ENCODE data around the gene RUNX1.
"Not testable (repeated sequence)": the region's sequence is repeated elsewhere in the genome, so short reads cannot be mapped to it uniquely, and the experiment has no call there.

Gene RUNX1

GRCh38 chr21:34994766-34995631 lies 54.1 kb downstream of the RUNX1 start:
- no peak for TF ChIP-seq ZFX (IDR thresholded peaks at IDR 0.05)
- no peak for TF ChIP-seq CTCF (conservative IDR thresholded peaks at IDR 0.05)
- no peak overlapping the region for H3K27ac ChIP-seq

- not testable (repeated sequence) for H3K27ac ChIP-seq
These were observed 55.6 kb downstream of the RUNX1 start for GRCh38 chr21:34993521-34993921.

- H3K27ac ChIP-seq, result no peak overlapping the region
- no peak for TF ChIP-seq ZFX (IDR thresholded peaks at IDR 0.05)
- TF ChIP-seq CTCF (conservative IDR thresholded peaks at IDR 0.05), result no peak
These were observed 56.2 kb downstream of the RUNX1 start for GRCh38 chr21:34992736-34993398.

- TF ChIP-seq CTCF (conservative IDR thresholded peaks at IDR 0.05), result no peak
- no peak for TF ChIP-seq ZFX (IDR thresholded peaks at IDR 0.05)
- no peak overlapping the region for H3K27ac ChIP-seq
These were observed 56.9 kb downstream of the RUNX1 start for GRCh38 chr21:34992180-34992579.

GRCh38 chr21:34991366-34991957 lies 57.6 kb downstream of the RUNX1 start:
- TF ChIP-seq CTCF (conservative IDR thresholded peaks at IDR 0.05) (no peak), ZFX (IDR thresholded peaks at IDR 0.05) (no peak)
- no peak overlapping the region for H3K27ac ChIP-seq

GRCh38 chr21:34990842-34991241 lies 58.3 kb downstream of the RUNX1 start:
- TF ChIP-seq ZFX (IDR thresholded peaks at IDR 0.05), result no peak
- TF ChIP-seq CTCF (conservative IDR thresholded peaks at IDR 0.05), result no peak
- no peak overlapping the region for H3K27ac ChIP-seq

GRCh38 chr21:34989337-34990151 lies 59.6 kb downstream of the RUNX1 start:
- no peak overlapping the region for H3K27ac ChIP-seq
- TF ChIP-seq ZFX (IDR thresholded peaks at IDR 0.05) (no peak), CTCF (conservative IDR thresholded peaks at IDR 0.05) (no peak)

Measured in C4-2B (cell line).